Neural cell (in vitro differentiated cells): ENCODE data around the gene RAP2A. TPM values are rescaled to one million over a fixed set of nuclear protein-coding genes. Genes with fewer than 3 reads are reported as not detected.

Source experiments
- H2AFZ ChIP-seq: fragments of 200-600, 300-800 bp; sonication (generic), shearing (Covaris generic); 2 replicates; pipeline ENCODE4 v1.6.0; 2014; ENCODE audit warnings: low read depth, mild to moderate bottlenecking, antibody characterized with exemption, low read length, moderate library complexity
- H3F3A ChIP-seq: fragments of 200-600 bp; shearing (Covaris generic); 2 replicates; pipeline ENCODE4 v1.6.1; 2016; ENCODE audit warnings: mild to moderate bottlenecking, moderate library complexity, mixed read lengths, antibody characterized with exemption, low read length; ENCODE audit not compliant: insufficient read depth, poor library complexity, severe bottlenecking
- H3K27ac ChIP-seq: fragments of 200-600, 300-800 bp; sonication (generic), shearing (Covaris generic); 2 replicates; pipeline ENCODE4 v1.5.1; 2014; ENCODE audit warnings: mild to moderate bottlenecking, low read length, moderate library complexity
- H3K27me3 ChIP-seq: fragments of 300-800, 200-600 bp; sonication (generic), shearing (Covaris generic); 2 replicates; pipeline ENCODE4 v1.6.0; 2014; ENCODE audit warnings: mild to moderate bottlenecking, low read depth, low read length, moderate library complexity; ENCODE audit not compliant: insufficient read depth
- H3K36me3 ChIP-seq: fragments of 300-800, 200-600 bp; sonication (generic), shearing (Covaris generic); 2 replicates; pipeline ENCODE4 v1.5.1; 2014; ENCODE audit warnings: mild to moderate bottlenecking, antibody characterized with exemption, low read length, moderate library complexity; ENCODE audit not compliant: insufficient read depth
- H3K4me2 ChIP-seq: fragments of 300-800, 200-600 bp; sonication (generic), shearing (Covaris generic); 2 replicates; pipeline ENCODE4 v1.6.0; 2014; ENCODE audit warnings: mild to moderate bottlenecking, low read length
- H3K4me3 ChIP-seq: fragments of 300-800, 200-600 bp; sonication (generic), shearing (Covaris generic); 2 replicates; pipeline ENCODE4 v1.5.1; 2014; ENCODE audit warnings: mild to moderate bottlenecking, low read length, moderate library complexity
- H3K79me2 ChIP-seq: fragments of 200-600 bp; shearing (Covaris generic); replicated peaks from 2 replicates; pipeline ENCODE4 v1.6.0; 2014; ENCODE audit warnings: mild to moderate bottlenecking, low read length, moderate library complexity; ENCODE audit not compliant: insufficient read depth
- H3K9ac ChIP-seq: fragments of 300-800, 200-600 bp; sonication (generic), shearing (Covaris generic); 2 replicates; pipeline ENCODE4 v1.6.1; 2016; ENCODE audit warnings: mild to moderate bottlenecking, low read length, mixed read lengths
- H3K9me2 ChIP-seq: fragments of 200-600 bp; shearing (Covaris generic); 2 replicates; pipeline ENCODE4 v1.6.1; 2016; ENCODE audit warnings: mild to moderate bottlenecking, low read length, mixed read lengths; ENCODE audit not compliant: insufficient read depth
- H3K9me3 ChIP-seq: fragments of 200-600, 300-800 bp; sonication (generic), shearing (Covaris generic); 2 replicates; pipeline ENCODE4 v1.6.1; 2016; ENCODE audit warnings: mild to moderate bottlenecking, mixed run types, low read length, moderate library complexity, mixed read lengths
- H4K20me1 ChIP-seq: fragments of 200-600 bp; shearing (Covaris generic); 2 replicates; pipeline ENCODE4 v1.6.1; 2016; ENCODE audit warnings: mild to moderate bottlenecking, mixed run types; ENCODE audit not compliant: insufficient read depth
- CTCF ChIP-seq: fragments of 450-650 bp; IDR thresholded peaks from 2 replicates; pipeline ENCODE4 v1.5.1; 2014; ENCODE audit warnings: antibody characterized with exemption, mild to moderate bottlenecking, moderate library complexity; ENCODE audit not compliant: poor library complexity, severe bottlenecking
- EP300 ChIP-seq: fragments of 450-650 bp; conservative IDR thresholded peaks from 2 replicates; pipeline ENCODE4 v1.6.1; 2014; ENCODE audit warnings: antibody characterized with exemption, mild to moderate bottlenecking, moderate library complexity; ENCODE audit not compliant: poor library complexity, severe bottlenecking
- EZH2 ChIP-seq: fragments of 200-600, 300-800 bp; shearing (Covaris generic), sonication (generic); IDR thresholded peaks from 2 replicates; pipeline ENCODE4 v1.6.1; 2014; ENCODE audit warnings: antibody characterized with exemption, low read length, borderline replicate concordance, mild to moderate bottlenecking; ENCODE audit not compliant: insufficient read depth, poor library complexity, severe bottlenecking
- MXI1 ChIP-seq: fragments of 450-650 bp; conservative IDR thresholded peaks from 2 replicates; pipeline ENCODE4 v1.6.1; 2014; ENCODE audit warnings: antibody characterized with exemption, mild to moderate bottlenecking; ENCODE audit not compliant: poor library complexity, severe bottlenecking
- POLR2AphosphoS5 ChIP-seq: IDR thresholded peaks from 2 replicates; pipeline ENCODE4 v1.6.1; 2012
- RAD21 ChIP-seq: fragments of 450-650 bp; conservative IDR thresholded peaks from 2 replicates; pipeline ENCODE4 v1.6.1; 2014; ENCODE audit warnings: antibody characterized with exemption, mild to moderate bottlenecking, moderate library complexity
- REST ChIP-seq: IDR thresholded peaks from 2 replicates; pipeline ENCODE4 v1.6.1; 2012; ENCODE audit warnings: borderline replicate concordance
- SMC3 ChIP-seq: fragments of 450-650 bp; conservative IDR thresholded peaks from 2 replicates; pipeline ENCODE4 v1.6.1; 2014; ENCODE audit warnings: antibody characterized with exemption, mild to moderate bottlenecking, moderate library complexity; ENCODE audit not compliant: poor library complexity
- TAF1 ChIP-seq: IDR thresholded peaks from 2 replicates; pipeline ENCODE4 v1.6.1; 2012; ENCODE audit warnings: low read depth
- polyA plus RNA-seq: library from polyadenylated mRNA; depleted of rRNA; stranded (reverse); fragments of >200 nt; gene quantifications from 2 replicates; pipeline ENCODE4 v1.2.3, GENCODE V29; 2014

RAP2A gene
- polyA plus RNA-seq, 1 donor from 2014 or later: 55.3 TPM

- no peak overlapping the region for H3K4me2 ChIP-seq
- peak overlapping the region; percentile 21 for H3K27ac ChIP-seq
- no peak overlapping the region for H2AFZ ChIP-seq
- H3K9me3 ChIP-seq: no peaks in the 10 kb centered on the region
- no peaks in the 10 kb centered on the region for H3K27me3 ChIP-seq
- H3K4me3 ChIP-seq: no peak overlapping the region
- no peaks in the 10 kb centered on the region for H4K20me1 ChIP-seq
- TF ChIP-seq EP300: no peak
- no peak for TF ChIP-seq SMC3
- no peak for TF ChIP-seq RAD21
- no peak for TF ChIP-seq REST
- TF ChIP-seq EZH2: no peak
- no peak for TF ChIP-seq CTCF
- no peak for TF ChIP-seq MXI1
- TF ChIP-seq POLR2AphosphoS5: no peak
- no peak for TF ChIP-seq TAF1
- no peaks in the 10 kb centered on the region for H3K9me2 ChIP-seq
- no peaks in the 10 kb centered on the region for H3K36me3 ChIP-seq
- no peaks in the 10 kb centered on the region for H3F3A ChIP-seq
- no peak overlapping the region for H3K9ac ChIP-seq
- H3K79me2 ChIP-seq: no peaks in the 10 kb centered on the region
Observed at GRCh38 chr13:97414392-97414791, 19.6 kb upstream of the RAP2A start.

GRCh38 chr13:97417698-97418097, 16.3 kb upstream of the RAP2A start:
- Histone ChIP-seq H3K36me3 (no peaks in the 10 kb centered on the region), H2AFZ (no peak overlapping the region), H3K4me2 (no peak overlapping the region), H3K27me3 (no peaks in the 10 kb centered on the region), H3K9ac (no peak overlapping the region), H3K27ac (no peak overlapping the region), H3K4me3 (no peak overlapping the region), H4K20me1 (no peaks in the 10 kb centered on the region), H3F3A (no peaks in the 10 kb centered on the region), H3K9me3 (no peaks in the 10 kb centered on the region), H3K9me2 (no peaks in the 10 kb centered on the region), H3K79me2 (no peaks in the 10 kb centered on the region)
- no peak for TF ChIP-seq POLR2AphosphoS5
